Left lung (tissue), 10 donors: ENCODE results near the gene RGS10. TPM values are rescaled to one million over a fixed set of nuclear protein-coding genes. Genes with fewer than 3 reads are reported as not detected.

Experiments
- ATAC-seq: fragments of 200-7000 bp; cut with Tn5 transposase; one replicate; pipeline ENCODE4 v1.9.1; 2020; ENCODE audit warnings: moderate library complexity
- DNase-seq, 4 donors: peaks; one replicate each; pipeline ENCODE4 v3.0.0-alpha.2; 2013 to 2020
- H3K27ac ChIP-seq, 2 donors: fragments of 200-600 bp; sonication (generic) in 1 of 2; one replicate each; pipeline versions ENCODE4 v1.5.0 to v1.8.0; 2020 to 2021
- H3K27me3 ChIP-seq, 2 donors: fragments of 200-600 bp; sonication (generic) in 1 of 2; one replicate each; pipeline versions ENCODE4 v1.5.0 to v1.8.0; 2020 to 2021
- H3K36me3 ChIP-seq, 2 donors: fragments of 200-600 bp; sonication (generic) in 1 of 2; one replicate each; pipeline versions ENCODE4 v1.5.0 to v1.8.0; 2020 to 2021
- H3K4me1 ChIP-seq, 2 donors: fragments of 200-600 bp; one replicate each; pipeline ENCODE4 v1.8.0; 2021
- H3K4me3 ChIP-seq, 2 donors: fragments of 200-600 bp; sonication (generic) in 1 of 2; one replicate each; pipeline versions ENCODE4 v1.5.0 to v1.8.0; 2020 to 2021; ENCODE audit warnings: mild to moderate bottlenecking in 1 of 2
- H3K9me3 ChIP-seq, 2 donors: fragments of 200-600 bp; sonication (generic) in 1 of 2; one replicate each; pipeline versions ENCODE4 v1.5.0 to v1.8.0; 2020 to 2021
- intact Hi-C, 2 donors: fragments of 100-400 bp; cut with DNase I; formaldehyde crosslinking; loops; one replicate each; pipeline versions ENCODE4 v1.11.2 to v1.14.2; 2022
- polyA plus RNA-seq, 6 donors: library from polyadenylated mRNA; unstranded; fragments of 120-200 nt; gene quantifications; one replicate each; pipeline ENCODE4 v1.2.1, GENCODE V29; 2013; ENCODE audit not compliant: insufficient read length in 6 of 6
- total RNA-seq, 2 donors: library from RNA; stranded (reverse); fragmentation: NEBNext Ultra II Directional; extraction: Animal tissue kit (Norgen Biotek cat#: 25700); gene quantifications; one replicate each; pipeline ENCODE4 v1.2.1, GENCODE V29; 2021
- TF ChIP-seq, protein P1 (sequence below), 2 donors: fragments of 200-600 bp; sonication (generic) in 1 of 2; IDR thresholded peaks; one replicate each; pipeline versions ENCODE4 v1.5.0 to v1.8.0; 2021; ENCODE audit warnings: antibody characterized with exemption in 2 of 2
- donor health status: DM: no; HTN: yes; CAD: no.
- donor health status: DM: no; HTN: no; CAD: no.

Gene RGS10
- total and polyA plus RNA-seq, 8 donors = 9.8 to 26.7 (median 13.3) TPM

- Histone ChIP-seq H3K27me3 (peaks cover 0 to 10% of the 10 kb centered on the region in 2 donors), H3K36me3 (no peaks in the 10 kb centered on the region), H3K9me3 (no peaks in the 10 kb centered on the region), H3K4me3 (no peak overlapping the region), H3K4me1 (no peaks in the 10 kb centered on the region), H3K27ac (no peak overlapping the region)
- intact Hi-C loops = no loop called here
- ATAC-seq (no peak), DNase-seq (no peak)
- TF ChIP-seq, protein P1, sequence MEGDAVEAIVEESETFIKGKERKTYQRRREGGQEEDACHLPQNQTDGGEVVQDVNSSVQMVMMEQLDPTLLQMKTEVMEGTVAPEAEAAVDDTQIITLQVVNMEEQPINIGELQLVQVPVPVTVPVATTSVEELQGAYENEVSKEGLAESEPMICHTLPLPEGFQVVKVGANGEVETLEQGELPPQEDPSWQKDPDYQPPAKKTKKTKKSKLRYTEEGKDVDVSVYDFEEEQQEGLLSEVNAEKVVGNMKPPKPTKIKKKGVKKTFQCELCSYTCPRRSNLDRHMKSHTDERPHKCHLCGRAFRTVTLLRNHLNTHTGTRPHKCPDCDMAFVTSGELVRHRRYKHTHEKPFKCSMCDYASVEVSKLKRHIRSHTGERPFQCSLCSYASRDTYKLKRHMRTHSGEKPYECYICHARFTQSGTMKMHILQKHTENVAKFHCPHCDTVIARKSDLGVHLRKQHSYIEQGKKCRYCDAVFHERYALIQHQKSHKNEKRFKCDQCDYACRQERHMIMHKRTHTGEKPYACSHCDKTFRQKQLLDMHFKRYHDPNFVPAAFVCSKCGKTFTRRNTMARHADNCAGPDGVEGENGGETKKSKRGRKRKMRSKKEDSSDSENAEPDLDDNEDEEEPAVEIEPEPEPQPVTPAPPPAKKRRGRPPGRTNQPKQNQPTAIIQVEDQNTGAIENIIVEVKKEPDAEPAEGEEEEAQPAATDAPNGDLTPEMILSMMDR (IDR thresholded peaks at IDR 0.05) = no peak
Observed at GRCh38 chr10:119481781-119482426, 60.6 kb downstream of the RGS10 start.

DNA sequence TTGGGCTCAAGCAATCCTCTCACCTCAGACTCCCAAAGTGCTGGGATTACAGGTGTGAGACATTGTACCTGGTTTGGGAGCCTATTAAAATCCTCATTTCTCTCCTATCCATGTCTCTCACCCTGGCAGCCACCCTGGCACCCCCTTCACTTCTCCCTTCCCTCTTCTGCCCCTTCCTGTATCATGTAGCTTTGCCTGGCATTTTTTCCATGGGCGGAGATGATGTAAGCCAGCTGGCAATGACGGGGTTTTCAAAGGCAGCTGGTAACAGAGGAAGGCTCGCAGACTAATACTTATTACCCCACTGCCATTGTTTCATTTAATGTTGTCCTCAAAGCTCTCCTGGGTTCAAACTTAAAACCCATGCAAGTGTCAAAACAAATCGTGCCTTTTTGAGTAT lies 61.9 kb downstream of the RGS10 start:
- Histone ChIP-seq H3K36me3 (no peaks in the 10 kb centered on the region), H3K27me3 (peaks cover 0 to 10% of the 10 kb centered on the region in 2 donors), H3K4me1 (no peaks in the 10 kb centered on the region), H3K27ac (no peak overlapping the region), H3K4me3 (no peak overlapping the region), H3K9me3 (no peaks in the 10 kb centered on the region)
- ATAC-seq = no peak
- DNase-seq = no peak
- intact Hi-C loops = no loop called here
- TF ChIP-seq, protein P1 (IDR thresholded peaks at IDR 0.05) = no peak

DNA sequence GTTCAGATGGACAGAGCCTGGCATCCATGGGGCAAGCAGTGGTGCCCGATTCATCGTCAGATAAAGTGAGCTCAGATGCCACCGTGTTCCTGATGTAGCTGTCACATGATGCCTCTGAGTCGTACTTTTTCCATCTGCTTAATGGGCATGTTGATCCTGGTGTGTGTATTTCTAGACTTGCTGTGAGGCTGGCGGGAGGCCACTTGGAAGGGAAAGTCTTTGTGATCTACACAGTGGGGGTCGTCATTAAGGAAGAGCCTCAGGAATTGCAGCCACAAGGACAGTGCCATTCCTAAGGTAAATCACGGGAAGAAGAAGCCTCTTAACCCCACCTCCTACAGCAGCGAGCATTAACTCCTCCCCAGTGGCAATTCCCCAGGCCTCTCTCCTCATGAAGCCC lies 63.0 kb downstream of the RGS10 start:
- ATAC-seq = no peak
- DNase-seq = no peak
- Histone ChIP-seq H3K4me1 (no peaks in the 10 kb centered on the region), H3K27ac (no peak overlapping the region), H3K36me3 (no peaks in the 10 kb centered on the region), H3K9me3 (no peaks in the 10 kb centered on the region), H3K27me3 (peaks cover 0 to 10% of the 10 kb centered on the region in 2 donors), H3K4me3 (no peak overlapping the region)
- intact Hi-C loops = no loop called here
- TF ChIP-seq, protein P1 (IDR thresholded peaks at IDR 0.05) = no peak

GRCh38 chr10:119478811-119479341 lies 63.6 kb downstream of the RGS10 start:
- no peaks in the 10 kb centered on the region for H3K9me3 ChIP-seq

GRCh38 chr10:119478111-119478802 lies 64.3 kb downstream of the RGS10 start:
- peaks cover 0 to 10% of the 10 kb centered on the region in 2 donors for H3K27me3 ChIP-seq
- ATAC-seq (no peak), DNase-seq (no peak)
- TF ChIP-seq, protein P1 (IDR thresholded peaks at IDR 0.05) = no peak
- no peak overlapping the region for H3K27ac ChIP-seq
- no peak overlapping the region for H3K4me3 ChIP-seq
- no peaks in the 10 kb centered on the region for H3K9me3 ChIP-seq
- intact Hi-C loops = no loop called here
- no peaks in the 10 kb centered on the region for H3K4me1 ChIP-seq
- H3K36me3 ChIP-seq = no peaks in the 10 kb centered on the region

More at GRCh38 chr10:119478811-119479341, 63.6 kb downstream of the RGS10 start:
- no peak overlapping the region for H3K27ac ChIP-seq
- H3K27me3 ChIP-seq = peaks cover 0 to 10% of the 10 kb centered on the region in 2 donors
- no peaks in the 10 kb centered on the region for H3K4me1 ChIP-seq
- intact Hi-C loops = no loop called here
- no peaks in the 10 kb centered on the region for H3K36me3 ChIP-seq
- no peak overlapping the region for H3K4me3 ChIP-seq
- ATAC-seq (no peak), DNase-seq (no peak)
- TF ChIP-seq, protein P1 (IDR thresholded peaks at IDR 0.05) = no peak
